Endothelial cell of umbilical vein (primary cell): ENCODE results near the gene MESD. TPM values are rescaled to one million over a fixed set of nuclear protein-coding genes. Genes with fewer than 3 reads are reported as not detected.

Experiments used
- BruUV-seq: library from RNA; stranded (reverse); fragments of 400-500 nt; replicated peaks from 2 replicates; lab custom pipeline; 2021; lab: Mats Ljungman, UMichigan
- CTCF ChIA-PET: fragments of 300-600, 350-600 bp; sonication (Branson Sonifier 250); formaldehyde crosslinking; loops from one replicate; lab custom pipeline; 2021; ENCODE audit warnings: antibody characterized with exemption, inconsistent platforms; lab: Charles Lee
- POLR2A ChIA-PET: fragments of 300-600, 350-600 bp; sonication (Branson Sonifier 250); formaldehyde crosslinking; loops from one replicate; lab custom pipeline; 2021; ENCODE audit warnings: antibody characterized with exemption, inconsistent platforms; lab: Charles Lee
- DNase-seq: peaks from one replicate; pipeline ENCODE4 v3.0.0-alpha.2; 2011; ENCODE audit warnings: low read depth, low spot score
- FAIRE-seq: peaks from 2 replicates; lab custom pipeline; 2011; peaks lifted over from hg19 to GRCh38; lab: Jason Lieb, UNC
- H2AFZ ChIP-seq: 2 replicates; pipeline ENCODE4 v1.6.0; 2012; ENCODE audit warnings: low read depth, low read length, control low read depth, inconsistent platforms
- H3K27ac ChIP-seq: 2 replicates; pipeline ENCODE4 v1.5.1; 2011; ENCODE audit warnings: low read depth, mild to moderate bottlenecking, control low read depth, low read length, moderate library complexity; ENCODE audit not compliant: insufficient read depth
- H3K27me3 ChIP-seq, 2 experiments: 2 replicates each; pipeline versions ENCODE4 v1.6.0 to v1.6.1; 2011; ENCODE audit warnings: low read length in 2 of 2, mixed read lengths in 1 of 2; ENCODE audit not compliant: control insufficient read depth in 2 of 2, insufficient read depth in 2 of 2
- H3K36me3 ChIP-seq, 2 experiments: 2 replicates in 1 of 2; 3 replicates in 1 of 2; pipeline ENCODE4 v1.5.1; 2011; ENCODE audit warnings: low read length in 2 of 2, mild to moderate bottlenecking in 1 of 2, moderate library complexity in 1 of 2; ENCODE audit not compliant: control insufficient read depth in 2 of 2, insufficient read depth in 2 of 2; ENCODE audit errors: extremely low read depth in 1 of 2
- H3K4me1 ChIP-seq: 3 replicates; pipeline ENCODE4 v1.5.1; 2011; ENCODE audit warnings: mild to moderate bottlenecking, low read length; ENCODE audit not compliant: control insufficient read depth, insufficient read depth; ENCODE audit errors: extremely low read depth
- H3K4me2 ChIP-seq: 2 replicates; pipeline ENCODE4 v1.6.1; 2011; ENCODE audit warnings: low read length, control low read depth, mixed read lengths; ENCODE audit not compliant: insufficient read depth
- H3K4me3 ChIP-seq, 3 experiments: fragments of 200-600 bp in 1 of 3; sonication (generic), shearing (Covaris generic) in 1 of 3; replicated peaks in 1 of 3; 2 replicates each; pipeline ENCODE4 v1.5.1; 2011 to 2016; ENCODE audit warnings: control low read depth in 3 of 3, low read length in 3 of 3, mild to moderate bottlenecking in 2 of 3, inconsistent platforms in 1 of 3, low read depth in 1 of 3, moderate library complexity in 1 of 3; ENCODE audit not compliant: insufficient read depth in 1 of 3
- H3K79me2 ChIP-seq: 2 replicates; pipeline ENCODE4 v1.6.0; 2012; ENCODE audit warnings: low read length, inconsistent platforms; ENCODE audit not compliant: control insufficient read depth, insufficient read depth
- H3K9ac ChIP-seq: replicated peaks from 2 replicates; pipeline ENCODE3; 2011; ENCODE audit warnings: low read length, control low read depth; ENCODE audit not compliant: insufficient read depth; ENCODE audit errors: extremely low read depth
- H3K9me1 ChIP-seq: replicated peaks from 3 replicates; pipeline ENCODE4 v1.6.0; 2011; ENCODE audit warnings: mild to moderate bottlenecking, low read length; ENCODE audit not compliant: control insufficient read depth, insufficient read depth; ENCODE audit errors: extremely low read depth
- H3K9me3 ChIP-seq: replicated peaks from 2 replicates; pipeline ENCODE4 v1.5.1; 2012; ENCODE audit warnings: low read length, inconsistent platforms; ENCODE audit not compliant: control insufficient read depth, insufficient read depth
- H4K20me1 ChIP-seq: replicated peaks from 2 replicates; pipeline ENCODE3; 2011; ENCODE audit warnings: mild to moderate bottlenecking, low read length; ENCODE audit not compliant: control insufficient read depth, insufficient read depth; ENCODE audit errors: extremely low read depth
- EZH2 ChIP-seq: IDR thresholded peaks from 2 replicates; pipeline ENCODE4 v1.6.1; 2012; ENCODE audit warnings: borderline replicate concordance, low read depth, mild to moderate bottlenecking, moderate library complexity, low read length, inconsistent platforms; ENCODE audit not compliant: severe bottlenecking
- FOS ChIP-seq: IDR thresholded peaks from 2 replicates; pipeline ENCODE4 v1.6.1; 2011; ENCODE audit warnings: mild to moderate bottlenecking, low read length, moderate library complexity, borderline replicate concordance; ENCODE audit not compliant: insufficient read depth
- GATA2 ChIP-seq: IDR thresholded peaks from 2 replicates; pipeline ENCODE4 v1.7.0; 2011; ENCODE audit warnings: low read depth, mild to moderate bottlenecking, moderate library complexity, mixed read lengths, low read length; ENCODE audit not compliant: insufficient read length, insufficient read depth
- JUN ChIP-seq: IDR thresholded peaks from 2 replicates; pipeline ENCODE4 v1.6.1; 2011; ENCODE audit warnings: borderline replicate concordance, low read depth; ENCODE audit not compliant: insufficient read length, insufficient read depth
- MYC ChIP-seq: IDR thresholded peaks from one replicate; pipeline ENCODE4 v1.6.1; 2011; ENCODE audit warnings: mild to moderate bottlenecking, low read depth, low read length
- POLR2A ChIP-seq: IDR thresholded peaks from 2 replicates; pipeline ENCODE4 v1.6.1; 2012; ENCODE audit warnings: low read depth, mild to moderate bottlenecking, control low read depth, low read length
- POLR2AphosphoS5 ChIP-seq: IDR thresholded peaks from 2 replicates; pipeline ENCODE4 v1.6.1; 2012; ENCODE audit warnings: low read depth, mild to moderate bottlenecking, control low read depth, low read length, moderate library complexity; ENCODE audit not compliant: insufficient read depth
- dilution Hi-C: fragments of 300-500 bp; cut with MboI; formaldehyde crosslinking; loops from one replicate; pipeline ENCODE4 v1.15.0; 2019; ENCODE audit warnings: low sequenced_read_pairs; ENCODE audit not compliant: extremely low pct_ligation_motif_present
- intact Hi-C: fragments of 100-400 bp; cut with micrococcal nuclease; formaldehyde crosslinking; loops from one replicate; pipeline ENCODE4 v1.10.0; 2022
- microRNA-seq: library from miRNA; unstranded; fragments of <30 nt; microRNA quantifications from one replicate; pipeline ENCODE4 v1.2.0, GENCODE V29; 2021; ENCODE audit warnings: borderline number of aligned reads, borderline replicate concordance
- polyA plus RNA-seq, 4 experiments: library from polyadenylated mRNA; depleted of rRNA in 3 of 4; stranded (reverse) in 3 of 4; unstranded in 1 of 4; fragments of >200 nt; gene quantifications; 2 replicates each; pipeline versions ENCODE4 v1.2.1 to v1.2.3, GENCODE V29; 2011 to 2012; ENCODE audit warnings: missing spikeins in 1 of 4
- small RNA-seq: library from RNA; depleted of rRNA; stranded (forward); fragments of <200 nt; gene quantifications from one replicate; pipeline ENCODE3, GENCODE V24; 2012; ENCODE audit warnings: low replicate concordance, low read depth; ENCODE audit not compliant: insufficient read depth, insufficient read length
- total RNA-seq: library from RNA; stranded (reverse); gene quantifications from 2 replicates; pipeline ENCODE4 v1.2.3, GENCODE V29; 2021
- TF ChIP-seq, protein P1 (sequence below), 2 donors: IDR thresholded peaks; 1 replicate in 1 of 2; 2 replicates in 1 of 2; pipeline ENCODE4 v1.5.1; 2011; ENCODE audit warnings: low read length in 2 of 2, mild to moderate bottlenecking in 2 of 2, moderate library complexity in 2 of 2, control low read depth in 1 of 2, inconsistent platforms in 1 of 2, low read depth in 1 of 2; ENCODE audit not compliant: insufficient read depth in 1 of 2; ENCODE audit errors: extremely low read depth in 1 of 2
- TF ChIP-seq, protein P2 (sequence below): IDR thresholded peaks from 2 replicates; pipeline ENCODE4 v1.6.1; 2011; ENCODE audit not compliant: insufficient read depth, insufficient read length

The MESD gene
- total and polyA plus RNA-seq, 2 donors (not counting 3 experiments of a cell fraction or from before 2014, with no cell fraction given): 12.8 to 30.5 TPM

DNA sequence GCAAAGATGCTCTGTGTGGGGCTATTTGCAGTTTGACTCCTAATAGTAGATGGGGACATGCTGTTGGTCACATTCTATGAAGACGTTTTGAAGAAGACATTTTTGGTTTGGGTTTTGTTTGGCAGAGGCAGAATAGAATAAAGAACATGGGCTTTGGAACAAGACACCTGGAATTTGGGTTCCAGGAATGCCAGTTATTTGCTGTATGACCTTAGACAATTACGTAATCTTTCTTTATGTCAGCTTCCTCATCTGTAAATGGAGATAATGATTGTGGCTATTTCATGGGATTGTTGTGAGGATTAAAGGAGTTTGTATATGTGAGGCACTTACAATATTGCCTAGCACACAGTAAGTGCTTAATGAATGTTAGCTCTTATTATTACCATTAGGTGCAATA, 91.6 kb downstream of the MESD start:
- no peaks in the 10 kb centered on the region for H3K4me1 ChIP-seq
- DNase-seq (no peak), FAIRE-seq (no peak)
- H3K9me1 ChIP-seq: no peaks in the 10 kb centered on the region
- ChIA-PET CTCF (no interaction called here), POLR2A (no interaction called here)
- H3K9me3 ChIP-seq: no peaks in the 10 kb centered on the region
- dilution Hi-C loops (no loop called here), intact Hi-C loops (no loop called here)
- no peak overlapping the region for H3K4me3 ChIP-seq
- H2AFZ ChIP-seq: no peak overlapping the region
- H3K36me3 ChIP-seq: no peaks in the 10 kb centered on the region
- no peaks in the 10 kb centered on the region for H3K79me2 ChIP-seq
- H3K27ac ChIP-seq: no peak overlapping the region
- TF ChIP-seq, protein P1, sequence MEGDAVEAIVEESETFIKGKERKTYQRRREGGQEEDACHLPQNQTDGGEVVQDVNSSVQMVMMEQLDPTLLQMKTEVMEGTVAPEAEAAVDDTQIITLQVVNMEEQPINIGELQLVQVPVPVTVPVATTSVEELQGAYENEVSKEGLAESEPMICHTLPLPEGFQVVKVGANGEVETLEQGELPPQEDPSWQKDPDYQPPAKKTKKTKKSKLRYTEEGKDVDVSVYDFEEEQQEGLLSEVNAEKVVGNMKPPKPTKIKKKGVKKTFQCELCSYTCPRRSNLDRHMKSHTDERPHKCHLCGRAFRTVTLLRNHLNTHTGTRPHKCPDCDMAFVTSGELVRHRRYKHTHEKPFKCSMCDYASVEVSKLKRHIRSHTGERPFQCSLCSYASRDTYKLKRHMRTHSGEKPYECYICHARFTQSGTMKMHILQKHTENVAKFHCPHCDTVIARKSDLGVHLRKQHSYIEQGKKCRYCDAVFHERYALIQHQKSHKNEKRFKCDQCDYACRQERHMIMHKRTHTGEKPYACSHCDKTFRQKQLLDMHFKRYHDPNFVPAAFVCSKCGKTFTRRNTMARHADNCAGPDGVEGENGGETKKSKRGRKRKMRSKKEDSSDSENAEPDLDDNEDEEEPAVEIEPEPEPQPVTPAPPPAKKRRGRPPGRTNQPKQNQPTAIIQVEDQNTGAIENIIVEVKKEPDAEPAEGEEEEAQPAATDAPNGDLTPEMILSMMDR (IDR thresholded peaks at IDR 0.05; ENCODE audit: extremely low read depth in 1 of 2, insufficient read depth in 1 of 2, low read depth in 1 of 2, low read length in 2 of 2): no peak
- TF ChIP-seq MYC (no peak), JUN (no peak), POLR2A (no peak), FOS (no peak), GATA2 (no peak), EZH2 (no peak), POLR2AphosphoS5 (no peak)
- TF ChIP-seq, protein P2, sequence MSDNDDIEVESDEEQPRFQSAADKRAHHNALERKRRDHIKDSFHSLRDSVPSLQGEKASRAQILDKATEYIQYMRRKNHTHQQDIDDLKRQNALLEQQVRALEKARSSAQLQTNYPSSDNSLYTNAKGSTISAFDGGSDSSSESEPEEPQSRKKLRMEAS: no peak
- no peaks in the 10 kb centered on the region for H4K20me1 ChIP-seq
- H3K9ac ChIP-seq: no peak overlapping the region
- BruUV-seq: no TSS peak
- H3K4me2 ChIP-seq: no peak overlapping the region
- H3K27me3 ChIP-seq: no peaks in the 10 kb centered on the region

Small RNA genes lying within 50 kb of the gene (microRNA-seq; reads per million reads assigned to microRNA genes)
- gene MIR4514: not detected

Small RNA genes lying within 50 kb of the gene (small RNA-seq; reads per million reads assigned to genes)
- gene MIR4514: not detected

Other genes starting within 250 kb of the MESD start
- not detected in 2 replicates for gene CEMIP, start 210.4 kb downstream of the MESD start, total RNA-seq
- 0.01 and 0.02 TPM in 2 replicates for gene CEMIP, start 210.4 kb downstream of the MESD start, polyA plus RNA-seq
- 33.0 and 33.2 TPM in 2 replicates for gene TLNRD1, start 11.1 kb upstream of the MESD start, total RNA-seq
- 17.8 and 21.7 TPM in 2 replicates for gene TLNRD1, start 11.1 kb upstream of the MESD start, polyA plus RNA-seq
- gene CFAP161, start 144.5 kb upstream of the MESD start, total RNA-seq: 0.65 TPM in 1 of 2 replicates, not detected in the other
- 0.08 TPM in 1 of 2 replicates, not detected in the other for gene CFAP161, start 144.5 kb upstream of the MESD start, polyA plus RNA-seq
- 0.99 and 2.1 TPM in 2 replicates for gene IL16, start 207.1 kb upstream of the MESD start, total RNA-seq
- gene IL16, start 207.1 kb upstream of the MESD start, polyA plus RNA-seq: 0.25 and 0.29 TPM in 2 replicates